HCT116 (cell line): ENCODE measurements around the gene APOL3. TPM values are rescaled to one million over a fixed set of nuclear protein-coding genes. Genes with fewer than 3 reads are reported as not detected.

Experiments used
- ATAC-seq: fragments of 200-7000 bp; cut with Tn5 transposase; 2 replicates; pipeline ENCODE4 v1.9.1; 2020; ENCODE audit warnings: mild to moderate bottlenecking, moderate library complexity
- BruUV-seq: library from RNA; stranded (reverse); fragments of 400-500 nt; replicated peaks from 2 replicates; lab custom pipeline; 2021; lab: Mats Ljungman, UMichigan
- CTCF ChIA-PET: fragments of 300-600 bp; sonication (Branson Sonifier 250); formaldehyde crosslinking; loops from one replicate; lab custom pipeline; 2021; ENCODE audit warnings: antibody characterized with exemption; lab: Charles Lee
- POLR2A ChIA-PET: fragments of 300-600, 350-600 bp; sonication (Branson Sonifier 250); formaldehyde crosslinking; loops from one replicate; lab custom pipeline; 2021; ENCODE audit warnings: antibody characterized with exemption; lab: Charles Lee
- RAD21 ChIA-PET, 2 experiments: fragments of 300-600 bp; sonication (Branson Sonifier 250); formaldehyde crosslinking; loops; one replicate each; lab custom pipeline; 2023; ENCODE audit warnings: low total read pairs in 2 of 2; ENCODE audit not compliant: uncharacterized antibody in 2 of 2, unreplicated experiment in 2 of 2, low non-redundant PET in 1 of 2; lab: Charles Lee
- DNase-seq: peaks from one replicate; pipeline ENCODE4 v3.0.0-alpha.2; 2010; ENCODE audit warnings: low read depth, low spot score
- H2AFZ ChIP-seq: fragments of 200-600 bp; shearing (Covaris generic), sonication (generic); 2 replicates; pipeline ENCODE4 v1.6.1; 2017; ENCODE audit warnings: low read depth, mixed run types, mixed read lengths, antibody characterized with exemption, low read length; ENCODE audit not compliant: poor library complexity, severe bottlenecking
- H3K27ac ChIP-seq: 2 replicates; pipeline ENCODE4 v1.5.1; 2012; ENCODE audit warnings: low read depth, low read length
- H3K27me3 ChIP-seq: fragments of 200-600 bp; sonication (generic); 2 replicates; pipeline ENCODE4 v1.6.1; 2016; ENCODE audit warnings: mixed run types, low read length, mixed read lengths; ENCODE audit not compliant: insufficient read depth
- H3K36me3 ChIP-seq, 2 experiments: fragments of 200-500 bp in 1 of 2; fragments of 200-600 bp in 1 of 2; sonication (Bioruptor generic) in 1 of 2; sonication (generic) in 1 of 2; 2 replicates each; pipeline versions ENCODE4 v1.5.1 to v1.6.1; 2014 to 2016; ENCODE audit warnings: low read length in 2 of 2, inconsistent platforms in 1 of 2, mixed read lengths in 1 of 2, mixed run types in 1 of 2; ENCODE audit not compliant: insufficient read depth in 2 of 2, control insufficient read depth in 1 of 2
- H3K4me1 ChIP-seq, 2 experiments: fragments of 200-600 bp in 1 of 2; sonication (generic) in 1 of 2; 2 replicates each; pipeline versions ENCODE4 v1.5.1 to v1.6.1; 2012 to 2017; ENCODE audit warnings: low read length in 2 of 2, inconsistent platforms in 1 of 2, mild to moderate bottlenecking in 1 of 2, mixed read lengths in 1 of 2, mixed run types in 1 of 2, moderate library complexity in 1 of 2; ENCODE audit not compliant: insufficient read depth in 2 of 2, control insufficient read depth in 1 of 2
- H3K4me2 ChIP-seq: fragments of 200-600 bp; sonication (generic); 2 replicates; pipeline ENCODE4 v1.6.1; 2017; ENCODE audit warnings: mixed run types, low read length, mixed read lengths
- H3K4me3 ChIP-seq, 2 experiments: fragments of 200-600 bp in 1 of 2; sonication (generic) in 1 of 2; replicated peaks in 1 of 2; 2 replicates each; pipeline ENCODE4 v1.5.1; 2011 to 2016; ENCODE audit warnings: low read length in 2 of 2, control low read depth in 1 of 2, low read depth in 1 of 2, mild to moderate bottlenecking in 1 of 2, mixed read lengths in 1 of 2, mixed run types in 1 of 2
- H3K79me2 ChIP-seq: fragments of 200-600 bp; sonication (generic); 2 replicates; pipeline ENCODE4 v1.6.1; 2017; ENCODE audit warnings: mild to moderate bottlenecking, mixed run types, low read length, moderate library complexity, mixed read lengths; ENCODE audit not compliant: insufficient read depth
- H3K9ac ChIP-seq: fragments of 200-600 bp; sonication (generic); 2 replicates; pipeline ENCODE4 v1.6.1; 2016; ENCODE audit warnings: low read length, mixed read lengths
- H3K9me2 ChIP-seq: fragments of 200-600 bp; sonication (generic), shearing (Covaris generic); 2 replicates; pipeline ENCODE4 v1.6.1; 2017; ENCODE audit warnings: mixed run types, mild to moderate bottlenecking, moderate library complexity; ENCODE audit not compliant: insufficient read depth
- H3K9me3 ChIP-seq, 2 experiments: fragments of 200-500 bp in 1 of 2; fragments of 200-600 bp in 1 of 2; sonication (Bioruptor generic) in 1 of 2; sonication (generic) in 1 of 2; 2 replicates each; pipeline ENCODE4 v1.6.1; 2014 to 2017; ENCODE audit warnings: low read length in 2 of 2, mixed read lengths in 2 of 2, inconsistent platforms in 1 of 2, low read depth in 1 of 2, mild to moderate bottlenecking in 1 of 2, mixed run types in 1 of 2, moderate library complexity in 1 of 2; ENCODE audit not compliant: control insufficient read depth in 1 of 2, insufficient read depth in 1 of 2
- H4K20me1 ChIP-seq: fragments of 200-600 bp; sonication (generic), shearing (Covaris generic); 2 replicates; pipeline ENCODE4 v1.6.1; 2017; ENCODE audit warnings: mixed run types, mild to moderate bottlenecking, moderate library complexity; ENCODE audit not compliant: insufficient read depth
- ATF3 ChIP-seq: IDR thresholded peaks from 2 replicates; pipeline ENCODE4 v1.6.1; 2012
- CBX3 ChIP-seq: IDR thresholded peaks from 2 replicates; pipeline ENCODE4 v1.6.1; 2012; ENCODE audit warnings: low read depth
- CTCF ChIP-seq, 3 experiments: fragments of 200-600 bp in 1 of 3; sonication (generic) in 1 of 3; IDR thresholded peaks in 2 of 3; conservative IDR thresholded peaks in 1 of 3; 2 replicates each; pipeline ENCODE4 v1.5.1; 2012 to 2017; ENCODE audit warnings: low read depth in 2 of 3, low read length in 2 of 3, antibody characterized with exemption in 1 of 3, borderline replicate concordance in 1 of 3, control low read depth in 1 of 3, mild to moderate bottlenecking in 1 of 3, mixed read lengths in 1 of 3, mixed run types in 1 of 3, moderate library complexity in 1 of 3; ENCODE audit not compliant: insufficient read depth in 1 of 3
- EZH2 ChIP-seq: fragments of 200-600 bp; sonication (generic); IDR thresholded peaks from 2 replicates; pipeline ENCODE4 v1.6.1; 2017; ENCODE audit warnings: antibody characterized with exemption, mixed run types
- FOSL1 ChIP-seq: IDR thresholded peaks from 2 replicates; pipeline ENCODE4 v1.6.1; 2012; ENCODE audit warnings: low read depth
- MAX ChIP-seq: IDR thresholded peaks from 2 replicates; pipeline ENCODE4 v1.6.1; 2012
- POLR2A ChIP-seq: IDR thresholded peaks from 2 replicates; pipeline ENCODE4 v1.7.0; 2011; ENCODE audit warnings: borderline replicate concordance; ENCODE audit not compliant: insufficient read depth, insufficient read length; ENCODE audit errors: extremely low read depth
- RAD21 ChIP-seq: IDR thresholded peaks from 2 replicates; pipeline ENCODE4 v1.6.1; 2012; ENCODE audit warnings: low read depth, mild to moderate bottlenecking
- TCF7L2 ChIP-seq: IDR thresholded peaks from 2 replicates; pipeline ENCODE4 v1.7.0; 2011; ENCODE audit warnings: borderline replicate concordance, inconsistent platforms; ENCODE audit not compliant: insufficient read depth, insufficient read length; ENCODE audit errors: extremely low read depth
- YY1 ChIP-seq: IDR thresholded peaks from 2 replicates; pipeline ENCODE4 v1.6.1; 2011; ENCODE audit warnings: low read length, low read depth, moderate library complexity, mild to moderate bottlenecking; ENCODE audit not compliant: insufficient replicate concordance; ENCODE audit errors: extremely low read depth
- intact Hi-C: fragments of 100-400 bp; cut with micrococcal nuclease; formaldehyde crosslinking; loops from 2 replicates; pipeline ENCODE4 v1.10.0; 2022
- total RNA-seq: library from RNA; stranded (reverse); gene quantifications from one replicate; pipeline ENCODE4 v1.2.1, GENCODE V29; 2021; ENCODE audit not compliant: unreplicated experiment

The APOL3 gene
- total RNA-seq, 1 experiment from 2014 or later, result 0.49 TPM

- no peak overlapping the region for H3K27ac ChIP-seq
- H3K4me1 ChIP-seq, result no peaks in the 10 kb centered on the region
- H3K36me3 ChIP-seq, result no peaks in the 10 kb centered on the region
- no peak for TF ChIP-seq MAX
- no peak for TF ChIP-seq TCF7L2
- no peak for TF ChIP-seq EZH2
- no peak for TF ChIP-seq POLR2A
- TF ChIP-seq CBX3, result no peak
- TF ChIP-seq ATF3, result no peak
- TF ChIP-seq YY1, result no peak
- no peak for TF ChIP-seq FOSL1
- no peak for TF ChIP-seq RAD21
- no peak for TF ChIP-seq CTCF (IDR thresholded peaks at IDR 0.05 in 2 of 3, conservative IDR thresholded peaks at IDR 0.05 in 1 of 3; ENCODE audit: borderline replicate concordance in 1 of 3, insufficient read depth in 1 of 3, low read depth in 2 of 3, low read length in 2 of 3)
- TF ChIP-seq, all 23 proteins: peak for 0
- H3K9ac ChIP-seq, result no peak overlapping the region
- DNase-seq, result no peak
- H3K4me3 ChIP-seq, result no peak overlapping the region
- no peaks in the 10 kb centered on the region for H3K27me3 ChIP-seq
- no peak for ATAC-seq
- intact Hi-C loops, result no loop called here
- BruUV-seq, result no TSS peak
- H4K20me1 ChIP-seq, result no peaks in the 10 kb centered on the region
- no peaks in the 10 kb centered on the region for H3K9me3 ChIP-seq
- no peaks in the 10 kb centered on the region for H3K79me2 ChIP-seq
- no peak overlapping the region for H2AFZ ChIP-seq
- no peak overlapping the region for H3K4me2 ChIP-seq
- ChIA-PET RAD21 (no interaction called here), CTCF (interaction anchor here (1.4 kb wide), 1 partner anchor 52 kb away, joined by 5 read pairs; no protein-coding TSS in a partner anchor), POLR2A (no interaction called here)
- no peaks in the 10 kb centered on the region for H3K9me2 ChIP-seq
Measured at GRCh38 chr22:36117053-36117554, 43.5 kb downstream of the APOL3 start.
